C4-2B (cell line): ENCODE measurements around the gene TMEM168.
"Not testable (repeated sequence)": the region's sequence is repeated elsewhere in the genome, so short reads cannot be mapped to it uniquely, and the experiment has no call there.

Experiments
- H3K27ac ChIP-seq: fragments of 450-650 bp; 2 replicates; pipeline ENCODE4 v1.5.1; 2017
- ZFX ChIP-seq: fragments of 450-650 bp; IDR thresholded peaks from 2 replicates; pipeline ENCODE4 v1.6.1; 2017
- TF ChIP-seq, protein P1 (sequence below): fragments of 450-650 bp; conservative IDR thresholded peaks from 2 replicates; pipeline ENCODE4 v1.5.1; 2017; ENCODE audit warnings: mild to moderate bottlenecking

TMEM168 gene, protein sequence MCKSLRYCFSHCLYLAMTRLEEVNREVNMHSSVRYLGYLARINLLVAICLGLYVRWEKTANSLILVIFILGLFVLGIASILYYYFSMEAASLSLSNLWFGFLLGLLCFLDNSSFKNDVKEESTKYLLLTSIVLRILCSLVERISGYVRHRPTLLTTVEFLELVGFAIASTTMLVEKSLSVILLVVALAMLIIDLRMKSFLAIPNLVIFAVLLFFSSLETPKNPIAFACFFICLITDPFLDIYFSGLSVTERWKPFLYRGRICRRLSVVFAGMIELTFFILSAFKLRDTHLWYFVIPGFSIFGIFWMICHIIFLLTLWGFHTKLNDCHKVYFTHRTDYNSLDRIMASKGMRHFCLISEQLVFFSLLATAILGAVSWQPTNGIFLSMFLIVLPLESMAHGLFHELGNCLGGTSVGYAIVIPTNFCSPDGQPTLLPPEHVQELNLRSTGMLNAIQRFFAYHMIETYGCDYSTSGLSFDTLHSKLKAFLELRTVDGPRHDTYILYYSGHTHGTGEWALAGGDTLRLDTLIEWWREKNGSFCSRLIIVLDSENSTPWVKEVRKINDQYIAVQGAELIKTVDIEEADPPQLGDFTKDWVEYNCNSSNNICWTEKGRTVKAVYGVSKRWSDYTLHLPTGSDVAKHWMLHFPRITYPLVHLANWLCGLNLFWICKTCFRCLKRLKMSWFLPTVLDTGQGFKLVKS

DNA sequence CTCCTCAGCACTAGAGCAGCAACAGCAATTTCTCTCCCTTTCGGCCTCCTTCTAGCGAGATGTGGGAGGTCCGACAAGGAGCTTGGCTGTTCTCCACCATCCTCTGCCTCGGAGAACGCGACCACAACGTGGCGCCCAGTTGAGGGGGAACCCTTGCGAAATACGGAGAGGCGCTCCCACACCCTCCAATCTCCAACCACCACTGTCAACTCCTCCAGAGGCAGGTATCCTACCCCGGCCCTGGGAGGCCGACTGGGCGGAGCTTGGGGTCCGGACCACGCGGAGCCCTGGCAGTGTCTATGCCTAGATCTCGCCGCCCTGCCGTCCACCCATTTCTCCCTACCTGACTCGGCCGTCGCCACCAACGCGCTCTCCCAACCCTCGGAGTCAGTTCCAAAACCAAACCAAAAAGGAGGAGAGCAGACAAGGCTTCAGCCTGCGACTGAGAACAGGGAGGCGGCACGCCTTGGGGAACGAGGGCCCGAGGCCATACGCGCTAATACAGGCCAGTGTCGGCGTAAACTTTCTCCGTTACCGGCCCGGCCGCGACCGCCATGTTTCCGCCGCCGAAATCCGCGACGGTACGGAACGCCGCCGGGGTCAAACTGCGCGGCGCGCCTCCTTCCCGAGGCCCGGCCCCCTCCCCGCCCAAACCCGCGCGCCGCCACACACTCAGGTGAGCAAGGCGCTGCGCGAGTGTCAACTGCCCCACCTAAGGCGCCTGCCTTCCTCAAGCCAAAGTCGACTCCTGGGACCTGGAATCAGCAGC is at the start of gene TMEM168:
Gene TMEM168 (minus strand): TSS at position 577 of the 769 bp plus-strand sequence. CDS start 5,568 bp downstream, outside the sequence.
- H3K27ac ChIP-seq = peak within 1 kb of the TSS; percentile 94
- TF ChIP-seq ZFX = peak; percentile 95
- TF ChIP-seq, protein P1, sequence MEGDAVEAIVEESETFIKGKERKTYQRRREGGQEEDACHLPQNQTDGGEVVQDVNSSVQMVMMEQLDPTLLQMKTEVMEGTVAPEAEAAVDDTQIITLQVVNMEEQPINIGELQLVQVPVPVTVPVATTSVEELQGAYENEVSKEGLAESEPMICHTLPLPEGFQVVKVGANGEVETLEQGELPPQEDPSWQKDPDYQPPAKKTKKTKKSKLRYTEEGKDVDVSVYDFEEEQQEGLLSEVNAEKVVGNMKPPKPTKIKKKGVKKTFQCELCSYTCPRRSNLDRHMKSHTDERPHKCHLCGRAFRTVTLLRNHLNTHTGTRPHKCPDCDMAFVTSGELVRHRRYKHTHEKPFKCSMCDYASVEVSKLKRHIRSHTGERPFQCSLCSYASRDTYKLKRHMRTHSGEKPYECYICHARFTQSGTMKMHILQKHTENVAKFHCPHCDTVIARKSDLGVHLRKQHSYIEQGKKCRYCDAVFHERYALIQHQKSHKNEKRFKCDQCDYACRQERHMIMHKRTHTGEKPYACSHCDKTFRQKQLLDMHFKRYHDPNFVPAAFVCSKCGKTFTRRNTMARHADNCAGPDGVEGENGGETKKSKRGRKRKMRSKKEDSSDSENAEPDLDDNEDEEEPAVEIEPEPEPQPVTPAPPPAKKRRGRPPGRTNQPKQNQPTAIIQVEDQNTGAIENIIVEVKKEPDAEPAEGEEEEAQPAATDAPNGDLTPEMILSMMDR = peak; percentile 11; the same call in 1 of the 2 replicates

DNA sequence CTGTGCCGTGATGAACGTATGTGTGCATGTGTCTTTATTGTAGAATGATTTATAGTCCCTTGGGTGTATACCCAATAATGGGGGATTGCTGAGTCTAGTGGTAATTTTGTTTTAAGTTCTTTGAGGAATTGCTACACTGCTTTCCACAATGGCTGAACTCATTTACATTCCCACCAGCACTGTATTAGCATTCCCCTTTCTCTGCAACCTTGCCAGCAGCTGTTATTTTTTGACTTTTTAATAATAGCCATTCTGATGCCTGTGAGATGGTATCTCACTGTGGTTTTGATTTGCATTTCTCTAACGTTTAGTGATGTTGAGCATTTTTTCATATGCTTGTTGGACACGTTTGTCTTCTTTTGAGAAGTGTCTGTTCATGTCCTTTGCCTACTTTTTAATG is 45.7 kb upstream of the TMEM168 start:
- not testable (repeated sequence) for H3K27ac ChIP-seq

DNA sequence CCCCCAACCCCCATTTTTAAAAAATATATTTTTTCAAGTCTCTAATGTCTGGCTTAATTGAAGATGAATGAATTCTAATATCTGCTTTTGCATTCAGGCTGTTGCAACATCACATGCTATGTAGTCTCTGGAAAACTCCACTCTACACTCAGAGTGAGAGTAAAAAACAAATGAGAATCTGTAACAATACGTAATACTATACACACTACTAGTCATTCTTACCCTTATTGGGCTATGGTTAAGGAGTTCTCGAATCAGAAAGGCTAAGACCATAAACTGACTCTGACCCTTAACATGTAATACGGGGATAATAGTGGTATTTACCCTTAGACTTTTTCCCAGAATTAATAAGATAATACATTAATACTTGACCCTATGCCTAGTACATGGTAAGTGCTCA is 42.9 kb upstream of the TMEM168 start:
- H3K27ac ChIP-seq = no peak overlapping the region
- TF ChIP-seq, protein P1 = no peak
- TF ChIP-seq ZFX = no peak

DNA sequence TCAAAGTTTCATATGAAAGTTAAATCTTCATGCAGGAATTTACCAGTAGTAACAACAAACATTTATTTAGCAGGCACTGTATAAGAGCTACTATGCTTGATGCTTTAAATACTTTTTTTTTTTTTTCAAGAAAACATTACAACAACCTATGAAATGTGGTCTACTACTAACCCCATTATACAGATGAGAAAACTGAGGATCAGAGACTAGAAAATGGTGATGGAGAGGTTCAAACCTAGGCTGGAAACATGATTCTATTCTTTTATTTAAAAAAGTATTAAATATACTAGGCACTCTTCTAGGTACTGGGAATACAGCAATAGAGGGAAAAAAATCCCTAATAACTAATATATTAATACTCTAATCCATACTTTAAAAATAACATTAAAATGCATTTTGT is 40.6 kb upstream of the TMEM168 start:
- TF ChIP-seq, protein P1 = no peak
- TF ChIP-seq ZFX = no peak
- H3K27ac ChIP-seq = no peak overlapping the region

DNA sequence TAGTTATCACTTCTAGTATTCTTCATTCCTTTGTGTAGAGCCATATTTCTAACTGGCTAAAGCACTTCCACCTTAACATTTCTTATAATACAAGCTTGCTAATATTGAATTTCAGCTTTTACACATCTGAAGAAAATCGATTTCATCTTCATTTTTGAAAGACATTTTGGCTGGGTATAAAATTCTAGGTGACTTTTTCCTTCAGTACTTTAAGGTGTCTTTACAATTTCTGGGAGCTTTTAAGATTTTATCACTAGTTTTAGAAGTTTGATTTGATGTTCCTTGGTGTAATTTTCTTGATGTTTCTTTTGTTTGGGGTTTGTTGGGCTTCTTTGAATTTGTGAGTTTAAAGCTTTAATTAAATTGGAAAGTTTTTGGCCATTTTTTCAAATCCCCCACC is 38.5 kb upstream of the TMEM168 start:
- no peak overlapping the region for H3K27ac ChIP-seq
- TF ChIP-seq, protein P1 = no peak
- no peak for TF ChIP-seq ZFX

DNA sequence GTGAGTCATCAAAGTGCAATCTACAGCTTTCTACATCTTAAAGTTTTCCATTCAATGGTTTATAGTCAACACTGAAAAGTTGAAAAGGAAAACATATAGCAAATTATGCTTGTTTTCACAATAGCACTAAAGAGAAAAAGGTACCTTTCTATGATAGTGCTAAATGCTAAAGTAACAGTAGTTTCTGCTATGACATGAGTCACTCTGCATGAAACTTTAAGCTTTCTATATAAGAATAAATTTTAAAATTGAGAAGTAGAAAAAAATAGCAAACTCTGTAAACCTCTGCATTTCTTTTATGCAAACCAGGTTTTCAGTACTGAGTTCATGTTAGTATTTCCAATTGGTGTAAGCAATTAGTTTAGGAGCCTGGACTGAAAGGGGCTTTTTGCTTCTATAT is 31.2 kb upstream of the TMEM168 start:
- no peak for TF ChIP-seq ZFX
- TF ChIP-seq, protein P1 = no peak
- H3K27ac ChIP-seq = no peak overlapping the region

DNA sequence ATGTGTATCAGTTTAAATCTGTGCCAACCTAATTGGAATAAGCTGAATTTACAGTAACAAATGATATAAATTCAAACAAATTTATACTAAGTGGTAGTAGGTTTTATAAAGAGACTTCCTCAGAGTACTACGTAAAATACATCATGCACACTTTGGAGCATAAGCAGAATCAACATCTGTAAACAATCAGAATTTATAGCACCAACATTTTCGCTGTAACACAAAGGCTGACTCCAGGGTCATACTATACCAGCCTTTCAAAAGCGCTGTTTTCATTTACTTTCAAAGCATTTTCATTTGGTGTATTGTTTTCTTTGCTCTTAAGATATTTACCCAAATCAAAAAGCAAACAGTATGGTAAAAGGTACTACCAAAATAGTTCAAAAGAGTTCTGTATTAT is 29.3 kb upstream of the TMEM168 start:
- no peak overlapping the region for H3K27ac ChIP-seq
- TF ChIP-seq, protein P1 = no peak
- no peak for TF ChIP-seq ZFX
